Measurements from ENCODE around the gene NFATC1.

Gene NFATC1

DNA sequence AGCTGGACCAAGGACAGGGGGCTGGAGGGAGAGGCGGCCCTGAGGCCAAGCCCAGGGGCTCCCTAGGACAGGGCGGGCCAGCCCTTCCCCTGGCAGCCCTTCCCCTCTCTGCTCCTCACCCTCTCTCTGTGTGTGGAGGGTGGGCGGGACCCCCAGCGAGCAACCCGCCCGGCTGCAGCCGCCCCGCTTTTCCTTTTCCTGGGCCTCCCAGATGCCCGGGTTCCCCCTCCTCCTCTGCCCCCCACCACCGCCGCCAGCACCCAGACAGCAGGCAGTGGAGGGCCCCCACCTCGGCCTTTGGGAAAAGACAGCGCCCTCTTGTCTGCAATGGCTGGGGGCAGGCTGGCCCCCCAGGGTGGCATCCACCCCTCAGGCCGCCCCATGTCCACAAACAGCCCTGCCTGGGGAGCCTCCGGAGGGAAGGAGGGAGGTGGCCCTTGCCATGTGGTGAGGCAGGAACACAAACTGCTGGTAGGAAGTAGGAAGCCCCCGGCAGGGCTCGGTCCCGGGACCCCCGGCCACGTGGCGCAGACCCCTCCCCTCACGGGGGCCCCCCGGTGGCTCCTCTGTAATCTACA is 148.7 kb downstream of the NFATC1 start:
- no peak for FAIRE-seq

DNA sequence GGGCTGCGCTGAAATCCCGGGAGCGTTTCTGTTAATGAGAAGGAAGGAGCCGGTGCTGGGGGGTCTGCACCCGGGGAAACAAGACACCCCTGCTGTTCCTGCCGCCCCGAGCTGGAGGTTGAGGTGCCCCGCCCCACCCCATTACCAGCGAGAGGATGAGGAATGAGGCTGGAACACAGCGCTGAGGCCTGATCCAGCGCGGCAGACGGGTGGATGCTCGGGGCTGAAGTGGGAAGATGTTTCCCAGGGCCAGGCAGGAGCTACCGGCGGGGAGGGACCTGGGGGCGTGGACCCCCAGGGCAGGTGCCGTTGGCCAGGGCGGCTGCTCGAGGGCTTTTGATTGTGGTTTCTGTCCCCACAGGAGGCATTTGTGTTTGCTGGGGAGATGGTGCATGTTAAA is 149.5 kb downstream of the NFATC1 start:
- FAIRE-seq: no peak

DNA sequence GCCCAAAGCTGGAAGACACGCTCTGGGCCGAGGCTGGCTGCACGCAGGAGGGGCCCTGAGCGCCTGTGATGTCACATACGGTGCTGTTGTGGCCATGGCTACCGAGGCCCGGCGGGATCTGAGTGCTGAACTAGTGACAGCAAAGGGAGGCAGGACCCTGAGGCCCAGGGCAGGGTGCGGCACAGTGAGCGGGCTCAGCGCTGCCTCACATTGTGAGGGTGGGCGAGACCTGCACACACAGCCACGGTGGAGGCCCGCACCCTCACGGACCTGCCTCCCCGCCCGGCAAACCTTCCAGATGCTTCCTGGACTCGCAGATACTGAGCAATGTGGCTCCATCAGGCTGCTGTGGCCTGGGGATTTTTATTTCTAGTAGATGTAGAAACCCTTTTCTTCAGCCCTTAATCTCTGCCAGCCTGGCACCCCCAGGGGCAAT is 150.0 kb downstream of the NFATC1 start:
- no peak for FAIRE-seq

DNA sequence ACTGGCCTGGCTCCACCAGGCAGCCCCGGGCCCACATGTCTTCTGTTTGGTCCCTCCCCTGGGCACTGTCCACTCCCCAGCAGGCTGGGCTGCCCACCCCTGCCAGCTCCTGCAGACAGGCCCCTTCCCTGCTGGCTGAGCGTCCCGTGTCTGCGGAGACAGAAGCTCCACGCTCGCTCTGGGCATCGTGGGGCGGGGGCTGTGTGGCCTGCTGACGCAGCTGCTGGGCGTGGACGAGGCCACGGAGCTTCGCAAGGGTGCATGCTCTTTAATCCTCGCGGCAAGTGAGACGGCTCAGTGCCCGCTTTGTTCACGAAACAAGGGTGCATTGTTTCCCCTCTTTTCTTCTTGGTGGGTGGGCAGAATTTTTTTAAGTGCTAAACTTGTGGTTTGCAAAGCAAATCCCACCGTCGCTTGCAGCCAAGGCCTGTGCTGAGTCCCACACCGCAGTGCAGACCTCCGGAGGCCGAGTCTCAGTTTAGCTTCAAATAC is 151.1 kb downstream of the NFATC1 start:
- no peak for FAIRE-seq

DNA sequence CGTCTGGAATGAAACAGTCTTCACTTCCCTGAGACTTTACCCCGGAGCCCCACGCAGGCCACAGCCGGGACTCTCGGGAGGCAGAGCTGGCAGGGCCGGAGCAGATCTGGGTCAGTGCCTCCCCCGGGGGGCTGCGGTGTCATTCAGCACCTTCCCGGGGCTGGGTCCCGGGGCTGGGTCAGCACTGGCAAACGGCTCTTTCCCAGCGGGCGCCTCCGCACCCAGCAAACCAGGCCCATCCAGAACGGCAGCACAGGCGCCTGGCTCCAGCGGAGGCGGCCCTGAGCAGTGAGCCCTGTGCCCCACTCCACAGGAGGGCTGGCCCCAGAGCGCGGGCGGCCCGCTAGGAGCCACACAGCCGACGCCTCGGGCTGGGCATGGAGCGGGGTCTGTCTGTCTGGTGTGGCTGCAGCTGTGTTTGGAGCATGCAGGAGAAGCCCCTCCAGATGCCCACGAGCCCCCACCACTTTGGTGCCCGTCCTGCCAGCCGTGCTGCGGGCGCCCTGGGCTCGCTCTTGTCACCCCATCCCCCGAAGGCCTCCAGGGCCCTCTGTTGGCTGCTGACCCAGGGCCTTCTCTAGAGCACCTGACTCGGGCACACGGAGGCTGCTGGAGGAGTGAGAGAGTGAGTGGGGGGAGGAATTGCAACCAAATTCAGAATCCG is 151.8 kb downstream of the NFATC1 start:
- no peak for FAIRE-seq

DNA sequence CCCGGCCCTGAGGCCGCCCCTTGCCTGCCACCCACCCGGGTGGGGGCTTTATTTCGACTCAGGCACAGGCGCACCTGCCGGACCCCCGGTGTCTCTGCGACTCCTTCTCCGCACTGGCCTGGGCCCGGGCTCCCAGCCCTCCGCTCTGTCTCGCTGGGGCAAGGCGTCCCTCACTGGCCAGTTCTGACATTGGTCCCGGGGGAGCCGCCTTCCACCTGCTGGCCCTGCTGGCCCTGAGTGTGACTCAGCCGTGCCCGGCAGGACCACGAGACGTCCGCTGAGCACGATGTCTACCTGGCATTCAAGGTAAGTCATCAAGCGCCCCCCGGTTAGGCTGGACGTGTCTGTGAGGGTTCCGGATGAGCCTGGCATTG is 152.3 kb downstream of the NFATC1 start:
- no peak for FAIRE-seq

DNA sequence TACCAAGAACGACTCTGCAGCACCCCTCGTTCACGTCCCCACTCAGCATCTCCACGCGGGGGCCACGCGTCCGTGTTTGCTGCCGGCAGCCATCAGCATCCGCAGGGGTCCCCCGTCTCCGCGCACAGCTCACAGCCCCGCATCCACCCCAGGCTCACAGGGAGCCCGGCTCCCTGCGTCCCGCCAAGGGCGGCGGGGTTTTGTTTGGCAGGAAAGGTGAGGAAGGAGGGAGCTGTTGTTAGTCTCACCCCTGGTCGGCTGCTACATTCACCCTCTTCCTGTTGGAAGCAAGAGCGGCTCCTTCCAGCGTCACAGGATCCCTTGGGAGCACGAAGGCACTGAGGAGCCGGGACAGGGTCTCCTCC is 152.9 kb downstream of the NFATC1 start:
- no peak for FAIRE-seq

DNA sequence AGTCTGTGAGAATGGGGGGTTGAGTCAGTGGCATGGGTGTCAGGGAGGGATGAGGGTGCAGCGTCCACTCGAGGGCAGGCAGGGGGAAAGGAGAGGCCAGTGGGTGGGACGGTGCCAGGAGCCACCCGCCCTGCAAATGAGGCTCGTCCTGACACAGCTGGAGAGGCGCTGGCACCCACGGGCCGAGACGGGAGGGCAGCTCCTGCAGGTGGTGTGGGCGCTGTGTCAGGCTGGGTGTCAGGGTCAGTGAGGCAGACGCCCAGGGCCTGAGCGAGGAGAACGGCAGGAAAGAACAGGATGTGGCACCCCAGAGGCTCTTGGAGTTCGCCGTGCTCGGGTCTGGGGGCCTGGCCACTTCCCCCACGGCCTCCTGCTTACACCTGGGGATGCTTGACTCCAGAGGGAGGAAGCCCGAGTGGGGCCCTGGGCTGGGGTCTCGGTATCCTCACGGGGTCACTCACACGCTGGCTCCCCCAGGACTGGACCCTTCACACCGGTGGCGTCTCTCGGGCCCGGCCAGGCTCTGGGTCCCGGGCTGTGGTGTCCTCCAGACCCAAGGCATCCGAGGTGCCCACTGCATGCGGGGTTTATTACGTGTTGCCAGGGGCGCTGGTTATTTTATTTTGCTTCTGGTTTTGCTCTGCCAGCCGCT is 153.4 kb downstream of the NFATC1 start:
- no peak for FAIRE-seq

DNA sequence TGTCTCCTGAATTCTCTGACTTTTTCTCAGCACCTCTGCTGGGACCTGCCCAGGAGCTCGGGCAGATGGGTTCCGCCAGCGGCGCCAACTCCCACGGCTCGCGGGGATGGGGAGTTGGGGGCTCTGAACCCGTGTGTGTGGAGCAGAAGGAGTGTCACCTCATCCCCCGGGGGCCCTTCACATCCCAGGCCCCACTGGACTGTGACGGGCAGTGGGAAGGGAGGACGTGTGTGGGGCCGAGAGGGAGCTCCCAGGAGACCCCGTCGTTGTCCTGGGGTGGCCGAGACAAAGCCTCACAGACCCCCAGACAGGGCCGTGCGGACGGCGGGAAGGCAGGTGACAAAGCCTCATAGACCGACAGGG is 153.9 kb downstream of the NFATC1 start:
- FAIRE-seq: no peak

DNA sequence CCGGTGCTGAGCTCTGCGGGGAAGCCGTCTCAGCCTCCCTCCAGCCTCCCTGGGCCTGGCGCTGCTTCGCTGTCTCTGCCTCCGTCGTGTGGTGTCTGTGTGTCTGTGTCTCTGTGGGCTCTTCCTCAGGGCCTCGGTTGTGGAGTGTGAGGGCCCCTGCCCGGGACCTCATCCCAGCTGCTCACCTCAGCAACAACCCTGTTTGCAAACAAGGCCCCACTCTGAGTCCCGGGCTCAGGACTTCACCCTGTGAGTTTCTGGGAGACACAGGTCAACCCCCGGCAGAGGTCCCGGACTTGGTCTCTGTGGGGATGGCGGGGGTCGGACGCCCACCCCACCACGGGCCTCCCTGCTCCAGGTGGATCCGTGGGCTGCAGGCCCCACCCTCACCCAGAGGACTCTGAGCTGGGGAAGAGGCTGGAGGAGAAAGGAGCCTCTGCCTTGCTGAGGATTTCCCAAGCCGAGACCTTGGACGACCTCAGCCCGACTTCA is 156.5 kb downstream of the NFATC1 start:
- FAIRE-seq: no peak

DNA sequence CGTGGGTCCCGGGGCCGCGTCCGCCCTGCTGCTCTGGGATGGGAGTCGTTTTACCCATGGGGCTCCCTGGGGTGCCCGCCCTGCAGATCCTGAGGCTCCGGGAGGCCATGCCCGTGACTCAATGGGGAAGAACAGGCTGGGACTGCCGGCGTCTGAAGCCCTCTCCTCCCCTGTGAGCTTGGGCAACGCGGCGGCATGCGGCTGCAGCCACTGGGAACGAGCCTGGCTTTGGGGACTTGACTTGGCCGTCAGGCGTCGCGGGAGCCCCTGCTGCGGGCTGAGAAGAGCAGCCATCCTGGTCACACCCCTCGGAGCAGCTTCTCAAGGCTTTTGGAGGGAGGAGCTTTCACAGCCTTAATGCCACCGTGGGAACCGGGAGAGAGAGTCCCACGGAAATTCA is 157.0 kb downstream of the NFATC1 start:
- no peak for FAIRE-seq

DNA sequence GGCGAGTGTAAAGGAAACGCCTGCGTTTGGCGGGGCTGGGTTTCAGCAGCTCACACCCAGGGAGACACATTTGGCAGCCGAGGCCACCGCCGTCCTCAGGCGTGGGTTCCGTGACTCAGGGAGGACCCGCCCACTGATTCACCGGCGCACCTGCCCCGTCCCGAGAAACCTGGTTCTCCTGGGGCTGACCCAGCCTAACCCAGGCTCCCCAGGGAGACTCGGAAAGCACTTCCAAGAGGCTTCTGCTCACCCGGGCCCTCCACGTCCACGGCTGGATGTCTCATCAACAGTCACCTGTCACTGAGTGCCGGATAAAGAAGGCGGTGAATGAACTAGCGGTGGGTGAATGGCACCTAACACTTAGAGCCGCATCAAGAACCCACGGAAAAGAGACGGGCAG is 157.4 kb downstream of the NFATC1 start:
- no peak for FAIRE-seq

DNA sequence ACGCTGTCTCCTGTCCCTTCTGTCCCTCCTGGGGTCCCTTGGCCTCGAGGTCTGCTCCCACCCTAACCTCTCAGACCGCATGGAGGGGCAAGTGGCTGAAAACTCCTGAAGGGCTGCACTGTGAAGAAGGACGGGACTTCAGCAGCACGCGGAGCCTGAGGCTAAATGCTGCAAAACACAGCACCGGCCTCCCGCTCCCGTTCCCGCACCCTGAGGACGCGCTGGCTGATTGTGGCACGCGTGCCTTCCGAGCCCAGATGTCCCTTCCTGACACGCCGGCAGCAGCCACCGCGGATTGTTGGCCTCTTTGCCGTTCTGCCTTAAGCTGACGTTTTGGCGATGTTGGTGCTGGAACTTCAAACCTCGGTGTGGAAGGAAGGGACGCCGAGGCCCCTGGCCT is 158.0 kb downstream of the NFATC1 start:
- no peak for FAIRE-seq

DNA sequence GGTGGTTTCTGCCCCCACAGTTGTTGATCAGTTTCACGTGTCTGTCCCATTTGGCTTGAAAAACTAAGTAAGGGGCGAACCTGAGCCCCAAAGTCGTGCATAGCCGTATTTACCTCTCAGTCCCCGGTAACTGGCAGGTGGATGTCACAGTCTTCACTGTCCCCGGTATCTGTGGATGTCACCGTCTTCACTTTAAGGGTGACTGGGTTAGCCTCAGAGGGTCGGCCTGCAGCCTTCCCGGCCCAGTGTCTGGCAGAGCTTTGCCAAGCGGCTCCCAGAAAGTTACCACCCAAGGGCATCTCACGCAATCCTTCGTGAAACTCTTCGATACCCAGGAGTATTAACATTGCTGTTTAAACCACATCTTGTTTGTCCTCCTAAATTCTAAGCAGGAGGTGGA is 158.6 kb downstream of the NFATC1 start:
- FAIRE-seq: no peak

DNA sequence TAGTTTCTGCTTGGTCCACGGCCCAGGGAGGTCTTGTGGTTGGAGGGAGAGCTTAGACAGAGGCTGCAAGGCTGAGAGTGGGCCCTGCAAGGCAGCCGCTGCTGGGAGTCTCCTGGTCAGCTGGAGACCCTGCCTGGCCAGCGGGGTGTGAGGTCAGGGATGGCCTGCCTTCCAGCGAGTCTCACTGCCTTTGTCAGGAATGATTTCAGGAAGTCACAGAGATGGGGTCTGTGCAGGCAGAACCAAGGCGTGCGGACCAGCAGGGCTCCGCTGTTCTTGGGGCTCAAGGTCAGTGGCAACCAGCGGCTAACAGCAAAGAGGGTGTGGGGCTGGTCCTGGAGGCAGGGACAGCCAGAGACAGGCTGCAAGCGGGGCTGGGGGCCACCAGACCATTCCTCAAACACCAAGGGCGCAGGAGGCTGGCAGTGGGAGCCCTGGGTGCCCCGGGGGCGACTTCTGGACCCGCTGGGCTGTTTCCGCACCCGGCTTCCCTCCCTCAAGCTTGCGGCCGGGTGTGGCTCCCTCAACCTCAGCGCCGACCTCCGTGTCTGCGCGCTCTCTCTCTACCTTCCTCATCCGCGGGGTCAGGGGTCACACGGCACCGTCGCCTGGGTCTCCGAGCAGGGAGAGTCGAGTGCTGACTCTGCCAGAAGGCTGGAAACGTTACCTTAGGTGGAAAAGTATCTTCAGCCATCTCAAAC is 159.4 kb downstream of the NFATC1 start:
- no peak for FAIRE-seq

DNA sequence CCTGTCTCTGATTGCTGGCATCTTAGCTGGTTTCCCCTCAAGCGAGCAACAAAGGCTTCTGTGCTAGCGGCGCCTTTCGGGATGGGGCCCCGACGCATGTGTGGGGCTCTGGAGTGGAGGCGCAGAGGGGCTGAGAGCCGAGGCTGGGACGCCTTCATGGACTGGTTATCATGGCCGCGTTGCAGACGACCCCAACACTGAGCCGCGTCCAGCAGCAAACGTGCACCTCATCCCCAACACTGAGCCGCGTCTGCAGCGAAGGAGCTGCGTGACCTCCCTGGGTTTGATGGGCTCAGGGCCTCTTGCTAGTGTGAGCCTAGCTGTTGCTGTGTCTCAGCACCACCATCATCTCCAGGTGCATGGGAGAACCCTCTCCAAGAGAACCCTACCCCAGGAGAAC is 160.2 kb downstream of the NFATC1 start:
- FAIRE-seq: no peak

DNA sequence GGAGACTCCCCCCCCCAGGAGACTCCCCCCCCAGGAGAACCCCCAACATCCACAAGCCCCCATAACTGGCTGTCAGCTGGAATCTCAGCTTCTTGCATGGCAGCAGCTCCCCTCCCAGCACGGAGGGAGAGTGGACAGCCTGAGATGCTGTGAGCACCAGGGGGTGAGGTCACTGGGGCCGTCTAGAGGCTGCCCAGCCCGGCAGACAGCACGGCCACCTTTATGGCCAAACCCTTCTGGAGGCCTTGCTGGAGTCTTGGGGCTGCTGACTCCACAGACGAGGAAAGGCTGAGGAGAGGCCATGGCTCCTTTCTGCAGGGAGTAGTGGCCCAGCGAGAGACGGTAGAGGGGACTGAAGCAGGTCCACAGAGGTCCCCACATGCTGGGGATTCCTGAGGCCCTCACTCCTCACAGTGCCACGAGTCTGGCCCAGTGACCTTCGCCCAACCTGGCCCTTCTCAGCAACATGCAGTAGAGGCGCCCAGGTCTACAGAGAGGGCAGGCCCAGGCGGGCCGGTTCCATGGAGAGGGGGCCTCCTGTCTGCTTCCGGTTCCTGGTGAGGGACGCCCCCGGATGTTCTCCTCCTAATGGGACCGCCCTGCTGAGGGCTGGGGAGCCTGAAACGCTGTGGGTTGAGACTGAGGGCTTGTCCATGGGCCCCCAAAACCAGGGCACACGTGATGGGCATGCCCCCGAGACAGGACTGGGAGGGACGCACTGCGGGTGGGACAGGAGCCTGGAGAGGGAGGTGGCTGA is 161.3 kb downstream of the NFATC1 start:
- FAIRE-seq: no peak

DNA sequence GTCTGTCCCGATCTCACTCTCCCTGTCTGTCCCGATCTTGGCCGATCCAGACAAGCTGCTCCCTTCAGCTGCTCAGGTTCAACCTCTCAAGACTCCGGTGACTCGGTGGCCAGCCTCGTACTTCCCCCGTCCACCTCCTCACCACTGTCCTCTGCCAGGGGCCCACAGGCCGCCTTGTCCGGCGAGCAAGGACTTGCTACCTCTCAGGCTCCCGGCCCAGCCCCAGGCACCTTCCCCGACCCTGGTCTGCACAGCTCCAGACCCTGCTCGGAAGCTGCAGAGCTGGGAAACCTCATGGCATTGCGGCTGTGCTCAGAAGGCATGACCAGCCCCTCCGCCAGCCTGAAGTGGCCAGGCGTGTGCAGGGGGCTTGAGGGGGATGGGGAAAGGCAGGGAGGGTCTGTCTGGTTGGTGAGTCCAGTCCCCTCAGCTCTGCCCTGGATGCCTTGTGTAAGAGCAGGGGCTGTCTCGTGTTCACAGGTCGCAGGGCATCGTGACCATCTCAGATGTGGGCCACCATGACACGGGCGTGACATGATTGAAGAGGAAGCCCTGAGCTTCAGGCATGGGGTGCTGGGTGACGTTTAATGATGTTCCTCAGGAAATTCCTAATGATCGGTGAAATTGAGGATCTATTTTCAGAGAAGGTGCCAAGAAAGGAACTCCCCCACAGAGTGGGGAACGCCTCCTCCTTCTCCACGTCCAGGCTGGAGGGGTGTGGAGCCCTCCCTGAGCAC is 162.6 kb downstream of the NFATC1 start:
- no peak for FAIRE-seq

DNA sequence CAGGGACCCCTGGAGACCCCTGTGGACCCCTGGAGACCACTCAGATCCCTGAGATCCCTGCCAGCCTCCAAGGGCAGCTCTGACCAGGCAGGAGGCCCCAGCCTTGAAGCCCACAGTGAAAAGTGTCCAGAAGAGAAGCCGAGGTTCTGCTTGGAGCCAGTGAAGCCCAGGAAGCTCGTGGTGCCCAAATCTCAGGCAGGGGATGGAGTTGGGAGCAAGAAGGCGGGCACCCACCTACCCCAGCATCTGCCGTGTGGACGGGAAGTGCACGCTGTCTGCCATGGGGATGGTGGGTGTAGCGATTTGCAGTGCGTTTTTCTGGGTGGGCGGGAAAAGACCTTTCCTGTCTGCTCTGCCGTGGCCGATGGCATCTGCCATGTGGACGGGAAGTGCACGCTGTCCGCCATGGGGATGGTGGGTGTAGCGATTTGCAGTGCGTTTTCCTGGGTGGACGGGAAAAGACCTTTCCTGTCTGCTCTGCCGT is 163.2 kb downstream of the NFATC1 start:
- no peak for FAIRE-seq

DNA sequence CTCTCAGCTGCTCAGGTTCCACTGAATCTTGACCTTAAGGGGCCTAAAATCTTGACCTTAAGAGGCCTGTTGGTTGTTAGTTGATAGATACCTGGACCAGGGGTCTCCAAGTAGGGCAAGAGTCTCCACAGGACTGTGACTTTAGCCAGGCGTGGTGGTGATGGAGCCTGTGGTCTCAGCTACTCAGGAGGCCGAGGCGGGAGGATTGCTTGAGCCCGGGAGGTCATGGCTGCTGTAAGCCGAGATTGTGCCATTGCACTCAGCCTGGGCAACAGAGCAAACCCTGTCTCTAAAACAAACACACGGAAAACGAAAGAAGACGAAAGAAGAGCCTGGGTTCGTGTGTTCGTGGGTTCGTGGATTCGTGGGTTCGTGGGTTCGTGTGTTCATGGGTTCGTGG is 163.7 kb downstream of the NFATC1 start:
- FAIRE-seq: no peak

DNA sequence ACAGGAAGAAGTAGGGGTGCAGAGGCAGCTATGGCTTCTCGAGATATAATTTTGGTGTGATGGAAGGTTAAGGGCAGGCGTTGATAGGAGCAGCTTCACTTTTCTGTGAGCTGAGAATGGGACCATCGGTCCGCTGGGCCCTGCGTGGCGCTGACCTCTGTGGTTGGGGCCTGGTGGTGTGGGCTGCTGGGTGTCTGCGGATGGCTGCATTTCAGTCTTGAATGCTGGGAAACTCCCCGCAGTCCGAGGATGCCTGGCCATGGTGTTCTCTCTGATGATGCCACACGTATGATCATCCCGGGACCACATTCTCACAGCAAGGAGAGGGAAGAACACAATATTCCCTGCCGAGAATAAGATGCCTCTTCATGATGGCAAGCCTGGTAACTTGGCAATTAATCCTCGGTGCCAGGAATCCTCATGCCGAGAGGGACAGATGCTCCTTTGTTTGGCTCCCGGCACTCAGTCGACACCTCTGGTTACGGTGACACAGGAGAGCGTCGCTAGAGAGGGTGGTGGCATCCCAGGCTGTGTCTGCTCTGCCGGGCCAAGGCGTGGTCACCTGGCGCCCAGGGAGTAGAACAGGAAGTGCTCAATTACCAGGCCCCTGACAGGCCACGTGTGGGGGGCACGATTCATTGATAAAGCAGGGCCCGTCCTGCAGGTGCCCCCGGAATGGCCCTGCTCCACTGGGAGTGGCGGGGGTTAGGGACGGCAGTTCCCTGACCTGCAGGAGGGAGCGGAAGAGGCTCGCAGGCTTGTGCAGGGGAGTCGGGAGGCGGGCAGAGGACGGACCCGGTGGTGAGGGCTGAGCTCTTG is 164.5 kb downstream of the NFATC1 start:
- FAIRE-seq: no peak
